ENCODE measurements around the gene WASHC2A.
"Not testable (repeated sequence)": the region's sequence is repeated elsewhere in the genome, so short reads cannot be mapped to it uniquely, and the experiment has no call there.

The WASHC2A gene

GRCh38 chr10:50169506-50169905, 101.8 kb downstream of the WASHC2A start:
- H4K20me1 ChIP-seq; H3K4me3 ChIP-seq; H3K4me2 ChIP-seq; H3K9ac ChIP-seq; H3K36me3 ChIP-seq; H3K27ac ChIP-seq; H3K27me3 ChIP-seq; H3K9me3 ChIP-seq (replicated peaks in 1 of 11); H3K4me1 ChIP-seq: not testable (repeated sequence)

GRCh38 chr10:50174788-50175525, 107.2 kb downstream of the WASHC2A start:
- H3K4me2 ChIP-seq; H4K20me1 ChIP-seq; H3K36me3 ChIP-seq; H3K9ac ChIP-seq; H3K27ac ChIP-seq; H3K27me3 ChIP-seq; H3K4me3 ChIP-seq; H3K4me1 ChIP-seq; H3K9me3 ChIP-seq (replicated peaks in 1 of 11): not testable (repeated sequence)
